UCSD-AML1 (cell line): ENCODE data around the gene ZNF618.

ENCODE experiments used
- DNase-seq: peaks from one replicate; lab custom pipeline; 2025; ENCODE audit not compliant: unreplicated experiment; lab: John Stamatoyannopoulos, UW

ZNF618 gene

GRCh38 chr9:113933671-113934070 lies 57.6 kb downstream of the ZNF618 start:
- no peak for DNase-seq

- no peak for DNase-seq
These were observed 58.2 kb downstream of the ZNF618 start for GRCh38 chr9:113934167-113934828.

- DNase-seq, result no peak
These were observed 58.9 kb downstream of the ZNF618 start for GRCh38 chr9:113934829-113935676.

DNA sequence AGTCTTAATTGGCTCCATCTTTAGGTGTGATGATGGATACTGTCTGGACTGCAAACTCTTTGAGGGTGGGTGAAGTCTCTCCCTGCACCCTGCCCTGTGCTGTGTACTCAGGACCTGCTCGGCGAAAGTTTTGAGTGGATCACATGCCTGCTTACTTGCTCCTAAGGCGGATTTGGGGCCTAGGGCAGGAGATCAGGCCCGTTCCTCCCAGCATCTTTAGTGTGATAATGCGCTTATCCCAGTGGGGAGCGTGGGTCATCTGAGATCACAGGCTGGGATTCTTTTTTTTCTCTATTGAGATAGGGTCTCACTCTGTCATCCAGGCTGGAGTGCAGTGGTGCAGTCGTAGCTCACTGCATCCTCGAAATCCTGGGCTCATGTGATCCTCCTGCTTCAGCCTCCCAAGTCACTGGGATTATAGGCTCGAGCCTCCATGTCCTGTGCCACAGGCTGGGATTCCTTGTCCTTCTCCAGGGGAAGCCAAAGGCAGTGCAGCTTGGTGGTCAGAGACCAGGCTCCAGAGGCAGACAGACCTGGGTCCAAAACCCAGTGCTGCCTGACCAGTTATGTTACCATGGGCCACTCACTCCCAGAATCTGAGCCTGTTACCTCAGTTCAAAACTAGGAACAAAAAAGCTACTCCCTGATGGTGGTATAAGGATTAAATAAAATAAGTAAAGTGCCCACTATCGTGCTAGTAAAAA lies 59.7 kb downstream of the ZNF618 start:
- DNase-seq, result no peak

DNA sequence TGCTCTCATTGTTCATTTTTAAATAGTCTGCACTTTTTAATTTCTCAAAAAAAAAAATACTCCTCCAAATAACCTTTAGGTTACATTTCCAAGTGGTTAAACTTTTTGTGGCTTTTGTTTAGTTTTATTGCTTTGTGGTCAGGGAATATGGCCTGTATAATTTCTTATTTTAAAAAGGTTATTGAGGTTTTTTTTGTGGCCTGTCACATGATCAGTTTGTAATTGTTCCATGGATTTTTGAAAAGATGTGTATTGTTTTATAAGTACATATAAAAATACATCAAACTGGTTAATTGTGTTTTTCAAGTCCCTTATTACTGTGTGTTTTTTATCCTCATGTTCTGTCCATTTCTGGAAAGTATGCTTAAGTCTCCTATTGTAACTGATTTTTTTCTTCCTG lies 64.0 kb downstream of the ZNF618 start:
- DNase-seq, result no peak

GRCh38 chr9:113941056-113941455 lies 64.9 kb downstream of the ZNF618 start:
- no peak for DNase-seq

DNA sequence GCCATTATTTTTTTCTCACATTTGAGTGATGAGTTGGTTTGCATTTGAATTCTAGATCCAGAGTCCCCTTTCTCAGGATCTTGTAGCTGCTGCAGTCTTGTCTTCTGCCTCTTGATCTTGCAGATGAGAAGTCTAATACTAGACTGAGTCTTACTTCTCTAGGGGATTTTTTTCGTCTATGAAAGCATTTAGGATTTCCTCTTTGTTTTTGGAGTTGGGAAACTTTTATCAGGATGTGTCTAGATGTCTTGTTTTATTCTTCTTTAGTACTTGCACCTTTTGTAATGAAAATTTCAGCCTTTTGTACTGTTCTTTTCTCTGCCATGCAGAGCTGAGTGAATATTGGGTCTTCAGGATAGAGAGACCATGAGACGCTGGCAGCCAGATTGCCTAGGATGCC lies 65.4 kb downstream of the ZNF618 start:
- DNase-seq, result no peak

DNA sequence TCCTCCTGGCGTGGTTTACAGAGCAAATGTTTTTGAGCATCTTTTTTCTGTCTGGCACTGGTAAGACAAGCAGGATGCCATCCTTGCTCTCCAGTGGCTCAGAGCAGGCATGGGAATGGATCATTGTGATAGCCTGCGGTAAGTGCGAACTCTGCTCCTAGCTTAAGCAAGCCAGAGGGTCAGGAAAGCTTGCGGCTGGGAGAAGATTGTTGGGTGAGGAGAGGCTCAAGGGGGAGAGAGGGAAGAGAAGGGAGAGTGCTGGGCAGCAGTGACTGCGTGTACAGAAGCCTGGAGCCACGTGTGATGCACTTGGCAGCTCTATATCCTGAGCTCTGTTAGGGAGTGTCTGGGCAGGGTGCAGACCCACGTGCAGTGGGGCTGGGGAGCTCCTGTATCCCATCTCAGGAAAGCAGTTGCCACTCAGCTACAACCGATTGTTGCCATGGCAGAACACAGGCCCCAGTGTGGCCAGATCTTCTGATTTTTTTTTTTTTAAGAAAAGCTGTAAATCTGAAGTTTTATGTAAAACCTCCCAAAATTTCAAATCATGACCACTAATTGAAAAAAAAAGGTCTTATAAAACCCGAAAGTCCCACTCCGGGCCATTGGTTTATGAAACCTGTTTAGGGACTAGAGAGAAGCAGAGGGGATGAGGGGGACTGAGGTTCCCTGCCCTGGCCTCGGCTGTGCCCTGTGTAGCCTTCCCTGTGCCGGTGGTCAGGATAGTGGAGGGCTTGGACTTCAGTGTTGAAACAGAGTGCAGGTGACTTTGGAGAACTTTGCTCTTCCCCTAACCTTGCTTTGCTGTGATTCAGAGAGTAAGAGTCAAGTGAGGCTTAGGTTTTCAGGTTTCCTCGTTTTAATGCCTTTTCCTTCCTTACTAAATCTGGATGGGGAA lies 67.3 kb downstream of the ZNF618 start:
- DNase-seq, result no peak

- DNase-seq, result no peak
These were observed 69.7 kb downstream of the ZNF618 start for GRCh38 chr9:113945784-113946183.

DNA sequence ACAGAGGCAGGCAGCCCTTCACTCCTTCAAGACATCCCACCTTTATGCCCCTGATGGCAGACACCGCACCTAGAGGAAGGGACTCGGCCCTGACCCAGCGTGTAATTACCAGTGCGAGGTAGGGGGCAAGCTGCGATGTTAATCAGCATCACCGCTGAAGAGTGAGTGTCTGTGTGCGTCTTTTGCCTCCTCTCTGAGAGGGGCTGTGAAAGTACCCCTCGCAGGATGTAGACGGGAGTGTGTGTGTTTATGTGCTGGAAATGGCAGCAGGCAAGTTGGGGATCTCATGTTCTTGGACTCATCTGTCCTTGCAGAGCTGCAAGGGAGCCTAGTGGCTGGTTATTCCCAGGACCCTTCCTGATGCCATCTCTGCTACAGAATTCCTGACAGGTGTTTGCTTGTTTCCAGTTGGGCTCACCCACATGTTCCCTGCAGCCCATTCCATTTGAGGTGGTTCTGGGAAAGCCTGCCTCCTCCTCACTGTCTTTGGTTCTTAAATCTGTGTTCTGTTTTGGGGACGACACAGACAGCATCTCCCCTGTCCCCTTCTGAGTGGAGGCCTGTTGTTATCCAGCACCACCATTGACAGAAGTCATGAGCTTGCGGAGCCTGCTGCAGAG lies 70.5 kb downstream of the ZNF618 start:
- DNase-seq, result no peak

- no peak for DNase-seq
These were observed 71.8 kb downstream of the ZNF618 start for GRCh38 chr9:113947941-113948340.

DNA sequence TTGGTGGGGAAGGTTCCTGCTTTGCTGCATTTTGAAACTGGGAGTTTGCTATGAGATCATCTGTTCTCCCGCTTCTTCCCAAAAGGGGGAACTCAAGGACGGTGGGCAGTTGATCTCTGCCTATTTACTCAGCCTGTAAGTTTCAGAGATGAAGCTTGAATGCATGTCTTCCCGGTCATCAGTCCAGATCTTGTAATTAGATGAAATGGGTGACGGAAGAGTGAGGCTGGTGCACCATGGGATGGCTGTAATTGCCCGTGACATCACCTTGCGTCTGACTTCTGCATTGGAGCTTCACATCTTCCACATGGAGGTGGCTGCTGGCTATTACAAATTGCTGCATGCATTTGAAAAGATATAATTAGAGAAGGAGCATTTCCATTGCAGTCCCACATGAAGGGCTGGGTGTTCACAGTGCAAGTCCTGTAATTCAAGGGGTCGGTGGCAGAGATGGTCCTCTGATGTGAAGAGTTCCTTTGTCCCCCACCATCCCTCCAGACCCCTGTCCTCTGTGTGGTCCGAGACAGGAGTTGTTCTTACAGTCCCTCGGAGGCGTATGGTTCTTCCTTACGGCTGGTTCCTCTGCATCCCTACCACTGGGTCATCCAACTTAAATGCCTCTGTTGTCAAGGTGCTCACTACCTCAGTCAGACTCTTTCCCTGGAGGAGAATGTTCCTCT lies 72.9 kb downstream of the ZNF618 start:
- DNase-seq, result no peak

GRCh38 chr9:113949571-113950078 lies 73.5 kb downstream of the ZNF618 start:
- DNase-seq, result no peak

GRCh38 chr9:113950195-113951031 lies 74.3 kb downstream of the ZNF618 start:
- no peak for DNase-seq

DNA sequence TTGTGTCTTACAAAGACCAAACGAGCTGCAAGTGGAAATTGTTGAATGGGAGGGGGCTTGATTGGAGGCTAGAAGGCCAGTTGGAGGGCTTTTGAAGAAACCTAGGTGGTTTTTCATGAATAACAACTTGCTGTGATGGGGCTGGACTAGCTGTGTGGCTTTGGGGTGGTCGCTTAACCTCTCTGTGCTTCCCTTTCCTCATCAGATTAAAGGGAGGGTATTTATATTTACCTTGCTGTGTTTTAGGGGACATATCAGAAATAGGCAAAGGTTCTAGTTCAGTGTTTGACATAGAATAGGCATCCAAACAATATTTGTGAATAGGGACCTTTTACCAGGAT lies 74.9 kb downstream of the ZNF618 start:
- no peak for DNase-seq

GRCh38 chr9:113952676-113953075 lies 76.6 kb downstream of the ZNF618 start:
- DNase-seq, result no peak

DNA sequence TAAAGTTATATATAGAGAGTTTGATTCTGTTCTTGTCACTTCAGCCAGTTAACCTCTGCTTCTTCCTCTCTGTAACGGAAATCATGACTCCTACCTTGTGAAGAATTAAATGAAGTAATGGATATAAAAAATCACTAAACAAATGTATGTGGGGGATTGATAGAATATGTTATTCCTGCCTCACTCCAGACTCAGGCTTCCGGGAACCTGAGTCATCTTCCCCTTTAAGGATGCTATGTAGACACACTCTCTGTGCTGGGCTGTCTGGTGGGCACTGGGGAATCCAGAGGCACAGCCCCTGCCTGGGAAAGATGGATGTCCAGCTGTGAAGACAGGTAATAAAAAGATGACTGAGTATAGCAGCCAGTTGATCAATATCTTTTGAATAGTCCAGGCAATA lies 77.4 kb downstream of the ZNF618 start:
- no peak for DNase-seq

- no peak for DNase-seq
These were observed 78.5 kb downstream of the ZNF618 start for GRCh38 chr9:113954591-113954990.
